Activated CD8-positive, alpha-beta memory T cell treated with anti-CD3 and anti-CD28 coated beads, Interleukin-2, amount 50 U/mL, for 48 hours (primary cell): Measurements from ENCODE around the gene NEGR1.
"Not testable (repeated sequence)": the region's sequence is repeated elsewhere in the genome, so short reads cannot be mapped to it uniquely, and the experiment has no call there.

Experiments used
- DNase-seq: peaks from one replicate; pipeline ENCODE4 v3.0.0-alpha.2; 2020

Gene NEGR1

GRCh38 chr1:72282271-72283021 is at the start of gene NEGR1:
Gene NEGR1 (minus strand): TSS chr1:72282539.
- peak; percentile 82 for DNase-seq

GRCh38 chr1:72326494-72326893 is 44.2 kb upstream of the NEGR1 start:
- no peak for DNase-seq

DNA sequence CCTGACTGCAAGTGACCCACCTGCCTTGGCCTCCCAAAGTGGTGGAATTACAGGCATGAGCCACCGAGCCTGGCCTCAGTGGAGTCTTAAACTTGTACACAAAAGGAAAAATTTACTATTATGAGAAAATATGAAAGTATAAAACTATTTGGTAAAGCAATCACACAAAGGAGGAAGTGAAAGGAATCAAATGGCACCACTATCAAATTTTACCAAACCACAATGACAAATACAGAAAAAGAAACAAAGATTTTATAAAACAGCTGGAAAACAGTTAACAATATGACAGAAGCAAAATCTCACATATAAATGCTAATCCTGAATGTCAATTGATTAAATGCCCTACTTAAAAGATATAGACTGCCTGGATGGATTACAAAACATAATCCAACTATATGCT is 42.1 kb upstream of the NEGR1 start:
- DNase-seq: no peak

DNA sequence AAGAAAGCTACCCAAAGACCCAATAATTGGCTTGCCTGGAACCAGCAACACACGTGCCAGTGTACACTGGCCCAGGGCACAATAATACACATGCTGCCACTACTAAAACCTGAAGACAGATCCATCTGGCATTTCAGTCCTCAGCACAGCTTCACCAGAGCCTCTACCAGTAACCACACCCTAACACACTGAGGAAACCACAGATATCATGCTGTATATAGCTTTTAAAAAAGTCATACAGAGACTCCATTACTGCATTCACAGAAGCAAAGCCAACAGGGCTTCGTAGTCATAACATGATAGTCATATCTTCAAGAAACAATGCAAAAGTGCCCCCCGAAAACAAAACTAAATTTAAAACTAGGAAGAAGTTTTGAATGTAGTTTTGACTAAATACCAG is 40.6 kb upstream of the NEGR1 start:
- no peak for DNase-seq

GRCh38 chr1:72296501-72296900 is 14.2 kb upstream of the NEGR1 start:
- DNase-seq: no peak

- DNase-seq: no peak
These were observed 6.5 kb upstream of the NEGR1 start for GRCh38 chr1:72288886-72289285.

- no peak for DNase-seq
These were observed 4.1 kb upstream of the NEGR1 start for GRCh38 chr1:72286401-72286800.

DNA sequence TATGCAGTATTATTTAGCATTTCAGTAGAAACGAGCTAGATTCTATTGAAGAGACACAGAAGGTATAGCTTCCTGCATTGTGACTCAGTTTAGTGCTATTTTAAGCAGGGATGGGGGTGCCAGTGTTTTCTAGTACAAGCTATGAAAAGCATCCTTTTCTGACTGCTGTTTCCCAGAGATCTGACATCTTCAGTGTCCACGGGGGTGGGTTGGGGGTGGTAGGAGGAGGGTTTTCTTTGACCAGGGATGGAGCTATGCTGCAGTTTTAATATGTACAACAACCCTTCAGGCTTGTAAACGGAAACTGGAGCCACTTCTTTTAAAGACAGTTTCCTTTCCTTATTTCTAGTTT is 2.7 kb upstream of the NEGR1 start:
- DNase-seq: no peak

GRCh38 chr1:72284348-72285073 is 2.2 kb upstream of the NEGR1 start:
- peak; percentile 55 for DNase-seq

GRCh38 chr1:72284084-72284347 is 1.7 kb upstream of the NEGR1 start:
- no peak for DNase-seq

DNA sequence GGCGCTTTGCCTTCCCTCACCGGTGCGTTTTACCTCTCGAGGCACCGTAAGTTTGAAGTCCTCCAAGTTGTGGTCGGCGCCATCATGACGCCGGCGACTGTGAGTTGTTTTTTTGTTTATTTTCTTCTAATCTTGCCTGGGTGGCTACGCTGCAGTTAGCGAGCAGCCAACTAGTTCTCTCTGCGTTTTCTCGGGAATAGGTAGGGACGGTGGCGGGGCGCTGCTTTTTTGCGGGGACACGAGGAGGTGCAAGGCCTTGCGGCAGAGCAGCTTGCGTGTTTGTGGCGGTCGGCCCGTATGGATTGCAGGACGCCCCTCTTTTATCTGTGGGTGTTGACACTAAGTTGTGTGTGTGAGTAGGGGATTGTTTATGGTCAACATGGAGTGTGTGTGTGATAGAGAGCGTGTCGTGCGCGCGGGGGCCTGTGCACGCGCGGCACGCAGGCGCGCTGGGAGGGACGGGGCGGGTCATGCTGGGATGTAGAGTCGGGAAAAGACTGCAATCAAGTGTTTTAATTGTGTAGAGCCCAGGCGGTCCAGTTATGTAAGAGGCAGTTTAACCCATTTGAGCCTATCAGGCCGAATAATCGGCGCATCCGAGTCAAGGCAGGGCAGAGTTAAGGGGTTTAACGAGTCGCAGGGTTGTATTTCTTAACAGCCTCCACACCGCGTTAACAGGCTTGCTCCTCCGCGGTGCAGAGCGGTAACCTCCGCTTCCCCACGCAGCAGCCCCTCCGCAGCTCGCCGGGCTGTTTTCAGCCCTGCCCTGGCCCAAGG is 1.2 kb upstream of the NEGR1 start:
- DNase-seq: peak; percentile 59

DNA sequence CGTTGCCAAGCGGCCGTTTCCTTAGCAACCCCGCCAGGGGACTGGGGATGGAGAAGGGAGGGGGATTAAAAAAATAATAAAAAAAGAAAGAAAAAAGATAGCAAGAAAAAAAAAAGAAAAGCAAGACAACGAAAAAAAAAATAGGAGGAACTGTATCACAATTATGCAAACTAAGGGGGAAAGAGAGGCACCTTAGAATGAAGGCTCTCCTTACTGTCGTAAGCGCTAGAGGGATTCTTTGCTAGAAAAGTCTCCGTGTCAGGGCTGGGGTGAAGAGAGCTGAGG is 625 bp upstream of the NEGR1 start:
- DNase-seq: no peak

- peak; percentile 55 for DNase-seq
These were observed 585 bp downstream of the NEGR1 start for GRCh38 chr1:72281637-72282270.

DNA sequence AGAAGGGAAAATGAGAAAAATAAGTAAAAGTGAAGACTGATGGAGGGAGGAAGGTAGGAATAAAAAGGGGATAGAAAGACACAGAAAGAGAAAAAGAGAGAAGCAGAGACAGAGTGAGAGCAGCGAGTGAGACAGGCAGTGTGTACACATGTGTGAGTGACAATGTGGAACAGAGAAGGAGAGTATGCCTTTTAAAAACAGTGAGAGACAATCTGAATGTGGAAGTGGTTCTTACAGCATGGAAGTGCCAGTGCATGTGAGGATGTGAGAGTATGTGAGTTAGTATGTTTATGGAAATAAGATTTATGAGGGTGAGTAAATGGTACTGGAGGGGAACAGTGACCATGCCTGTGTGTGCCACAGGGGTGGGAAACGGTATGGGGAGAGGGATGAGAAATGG is 1.2 kb downstream of the NEGR1 start:
- no peak for DNase-seq

GRCh38 chr1:72280711-72281110 is 1.6 kb downstream of the NEGR1 start:
- no peak for DNase-seq

- no peak for DNase-seq
These were observed 2.2 kb downstream of the NEGR1 start for GRCh38 chr1:72280131-72280530.

GRCh38 chr1:72278461-72278860 is 3.9 kb downstream of the NEGR1 start:
- no peak for DNase-seq

DNA sequence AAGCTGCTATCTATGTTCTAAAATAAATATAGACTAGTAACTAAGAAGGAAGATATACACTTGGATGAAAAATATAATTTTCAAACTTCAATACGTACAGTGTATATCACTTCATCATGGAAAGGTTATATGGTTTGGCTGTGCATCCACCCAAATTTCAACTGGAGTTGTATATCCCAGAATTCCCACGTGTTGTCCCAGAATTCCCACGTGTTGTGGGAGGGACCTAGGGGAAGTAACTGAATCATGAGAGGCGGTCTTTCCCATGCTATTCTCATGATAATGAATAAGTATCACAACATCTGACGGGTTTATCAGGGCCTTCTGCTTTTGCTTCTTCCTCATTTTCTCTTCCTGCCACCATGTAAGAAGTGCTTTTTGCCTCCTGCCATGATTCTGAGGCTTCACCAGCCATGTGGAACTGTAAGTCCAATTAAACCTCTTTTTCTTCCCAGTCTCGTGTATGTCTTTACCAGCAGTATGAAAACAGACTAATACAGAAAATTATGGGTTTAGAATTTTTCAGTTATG is 10.7 kb downstream of the NEGR1 start:
- no peak for DNase-seq

DNA sequence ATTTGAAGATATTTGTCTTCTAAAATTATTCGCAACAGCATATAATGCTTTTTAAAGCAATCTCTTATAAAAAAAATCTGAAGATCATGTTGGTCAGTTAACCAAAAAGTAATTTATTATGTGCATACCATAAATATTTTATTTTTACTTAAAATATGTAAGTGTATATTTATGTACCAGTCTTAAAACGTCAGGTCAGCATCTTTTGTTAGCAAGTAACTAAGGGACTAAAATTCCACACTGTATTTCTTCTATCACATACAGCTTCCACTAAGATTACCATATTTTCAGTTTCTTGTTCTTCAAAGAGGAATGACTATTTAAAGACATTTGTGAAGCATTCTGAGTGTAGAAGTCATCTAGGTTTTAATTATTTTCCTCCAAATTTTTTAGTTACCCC is 19.6 kb downstream of the NEGR1 start:
- DNase-seq: no peak

GRCh38 chr1:72253132-72253531 is 29.2 kb downstream of the NEGR1 start:
- DNase-seq: no peak

DNA sequence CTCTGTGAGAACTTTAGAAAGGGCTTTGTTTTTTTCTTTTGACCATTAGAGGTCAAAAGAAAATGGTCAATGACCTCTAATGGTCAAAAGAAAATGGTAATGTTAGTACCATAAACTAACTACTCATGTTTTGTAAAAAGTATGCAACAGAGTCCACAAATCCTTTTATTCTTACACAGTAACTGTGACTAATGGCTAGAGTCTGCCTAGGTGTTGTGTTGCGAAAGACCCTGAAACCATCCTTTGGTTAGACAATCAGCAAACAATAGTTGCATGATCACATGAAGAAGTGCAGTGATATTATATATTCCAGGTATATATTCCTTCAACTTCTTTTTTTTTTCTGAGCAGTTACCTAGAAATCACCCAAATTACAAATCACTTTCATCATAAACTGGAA is 40.9 kb downstream of the NEGR1 start:
- DNase-seq: no peak

- DNase-seq: not testable (repeated sequence)
These were observed 46.4 kb downstream of the NEGR1 start for GRCh38 chr1:72235931-72236330.

DNA sequence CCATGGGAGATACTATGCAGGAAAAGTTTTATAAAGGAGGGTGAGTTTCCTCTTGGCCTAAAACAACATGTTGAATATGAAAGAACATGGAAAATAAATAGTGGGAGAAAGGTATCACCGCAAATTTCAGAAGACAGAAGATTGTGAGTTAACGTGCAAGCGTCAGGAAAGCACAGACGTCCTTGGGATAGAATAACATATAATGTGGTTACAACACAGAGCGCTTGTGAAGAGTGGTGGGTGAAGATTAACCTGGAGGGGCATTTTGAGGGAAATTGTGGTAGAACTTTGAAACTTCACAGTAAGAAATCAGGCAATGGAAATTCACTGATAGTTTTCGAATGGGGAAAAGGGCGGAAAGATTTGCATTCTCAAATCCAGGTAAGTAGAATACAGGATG is 47.3 kb downstream of the NEGR1 start:
- no peak for DNase-seq

DNA sequence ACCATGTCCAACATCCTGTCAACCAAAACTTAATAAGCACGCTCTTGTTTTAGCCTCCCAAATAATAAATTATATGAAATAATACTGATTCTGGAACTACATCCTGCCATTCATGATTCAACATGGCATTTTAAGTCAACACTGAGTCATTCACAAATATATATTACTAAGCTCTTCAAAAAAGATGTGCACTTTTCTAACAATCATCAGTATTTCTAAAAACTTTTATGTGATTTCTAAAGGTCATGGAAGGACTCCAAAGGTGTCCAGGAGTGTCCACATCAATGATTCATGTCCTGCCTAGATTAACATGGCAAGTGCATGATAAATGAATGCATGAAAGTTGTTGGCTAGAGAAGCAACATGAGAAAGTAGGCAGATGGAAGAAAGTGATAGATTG is 51.6 kb downstream of the NEGR1 start:
- DNase-seq: no peak
